ENCODE results near the gene SCUBE2. TPM values are rescaled to one million over a fixed set of nuclear protein-coding genes. Genes with fewer than 3 reads are reported as not detected.

SCUBE2 gene
- total RNA-seq, 1 donor, result 1.8 TPM

DNA sequence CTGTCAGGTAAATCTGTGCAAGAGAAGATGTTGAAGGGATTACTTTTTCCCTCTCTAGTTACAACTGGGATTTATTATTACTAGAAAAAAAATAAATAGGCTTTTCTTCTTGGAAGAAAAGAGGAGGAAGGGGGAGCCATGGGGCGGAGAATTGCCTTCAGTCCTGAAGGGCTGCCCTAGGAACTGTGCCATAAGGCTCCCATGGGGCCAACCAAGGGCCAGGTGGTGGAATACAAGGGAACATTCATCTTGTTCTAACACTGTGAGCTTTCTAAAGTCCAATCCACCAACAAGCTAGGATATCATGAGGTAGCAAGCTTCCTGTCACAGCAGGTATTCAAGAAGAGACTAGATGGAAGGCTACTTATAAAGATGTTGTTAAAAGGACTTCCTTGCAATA, 62.8 kb downstream of the SCUBE2 start:
- TF ChIP-seq, protein P1, sequence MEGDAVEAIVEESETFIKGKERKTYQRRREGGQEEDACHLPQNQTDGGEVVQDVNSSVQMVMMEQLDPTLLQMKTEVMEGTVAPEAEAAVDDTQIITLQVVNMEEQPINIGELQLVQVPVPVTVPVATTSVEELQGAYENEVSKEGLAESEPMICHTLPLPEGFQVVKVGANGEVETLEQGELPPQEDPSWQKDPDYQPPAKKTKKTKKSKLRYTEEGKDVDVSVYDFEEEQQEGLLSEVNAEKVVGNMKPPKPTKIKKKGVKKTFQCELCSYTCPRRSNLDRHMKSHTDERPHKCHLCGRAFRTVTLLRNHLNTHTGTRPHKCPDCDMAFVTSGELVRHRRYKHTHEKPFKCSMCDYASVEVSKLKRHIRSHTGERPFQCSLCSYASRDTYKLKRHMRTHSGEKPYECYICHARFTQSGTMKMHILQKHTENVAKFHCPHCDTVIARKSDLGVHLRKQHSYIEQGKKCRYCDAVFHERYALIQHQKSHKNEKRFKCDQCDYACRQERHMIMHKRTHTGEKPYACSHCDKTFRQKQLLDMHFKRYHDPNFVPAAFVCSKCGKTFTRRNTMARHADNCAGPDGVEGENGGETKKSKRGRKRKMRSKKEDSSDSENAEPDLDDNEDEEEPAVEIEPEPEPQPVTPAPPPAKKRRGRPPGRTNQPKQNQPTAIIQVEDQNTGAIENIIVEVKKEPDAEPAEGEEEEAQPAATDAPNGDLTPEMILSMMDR (IDR thresholded peaks at IDR 0.05; ENCODE audit: extremely low read depth, low read depth, low read length), result no peak
- Histone ChIP-seq H2AFZ (ENCODE audit: low read length) (no peak overlapping the region), H3K36me3 (ENCODE audit: insufficient read depth, low read length) (no peaks in the 10 kb centered on the region), H3K27me3 (ENCODE audit: insufficient read depth, low read length) (no peaks in the 10 kb centered on the region), H3K4me3 (ENCODE audit: insufficient read depth, low read length) (no peak overlapping the region), H4K20me1 (ENCODE audit: insufficient read depth, low read length) (no peaks in the 10 kb centered on the region), H3K4me1 (ENCODE audit: insufficient read depth, low read length) (no peaks in the 10 kb centered on the region), H3K79me2 (ENCODE audit: insufficient read depth, low read length) (no peaks in the 10 kb centered on the region), H3K9me3 (ENCODE audit: low read depth, low read length) (no peaks in the 10 kb centered on the region), H3K4me2 (ENCODE audit: insufficient read depth, low read length) (no peak overlapping the region), H3K27ac (ENCODE audit: low read depth, low read length) (no peak overlapping the region)
- no peak for DNase-seq (ENCODE audit: insufficient read length, low spot score, missing footprints)

DNA sequence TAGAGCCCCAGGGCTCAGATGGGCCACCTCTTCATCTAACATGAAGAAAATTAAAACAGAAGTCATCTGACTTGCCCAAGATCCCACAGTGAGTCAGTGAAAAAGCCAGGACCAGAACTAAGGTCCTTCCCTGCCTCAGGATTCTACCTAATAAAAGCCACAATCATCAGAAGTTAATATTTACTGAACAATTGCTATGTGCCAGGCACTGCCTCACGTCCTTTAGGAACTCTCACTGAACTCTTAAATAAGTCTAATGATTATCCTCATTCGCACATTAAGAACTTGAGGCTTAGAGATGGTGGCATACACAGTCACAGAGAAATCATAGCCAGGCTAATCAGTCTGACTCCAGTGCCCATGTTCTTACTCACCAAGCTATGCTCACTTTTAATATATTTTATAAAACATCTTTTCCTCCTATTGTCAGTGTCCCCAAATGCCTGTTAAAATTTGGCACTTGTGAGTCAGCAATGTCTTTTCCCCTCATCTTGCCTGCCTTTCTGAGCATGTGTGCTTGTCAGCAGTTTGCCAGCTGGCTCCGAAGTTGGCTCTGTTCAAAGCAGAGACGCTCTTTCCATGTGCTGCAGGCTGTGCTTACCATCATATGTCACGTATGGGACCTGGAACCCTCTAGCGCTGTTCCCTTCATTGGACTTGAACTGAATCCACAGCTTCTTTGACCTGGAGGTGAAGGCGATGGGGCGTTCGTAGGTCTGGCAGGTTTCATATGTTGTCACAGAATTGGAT, 66.1 kb downstream of the SCUBE2 start:
- Histone ChIP-seq H3K36me3 (ENCODE audit: insufficient read depth, low read length) (no peaks in the 10 kb centered on the region), H2AFZ (ENCODE audit: low read length) (no peak overlapping the region), H3K4me2 (ENCODE audit: insufficient read depth, low read length) (no peak overlapping the region), H3K4me1 (ENCODE audit: insufficient read depth, low read length) (no peaks in the 10 kb centered on the region), H3K9me3 (ENCODE audit: low read depth, low read length) (no peaks in the 10 kb centered on the region), H3K27ac (ENCODE audit: low read depth, low read length) (no peak overlapping the region), H3K27me3 (ENCODE audit: insufficient read depth, low read length) (no peaks in the 10 kb centered on the region), H3K79me2 (ENCODE audit: insufficient read depth, low read length) (no peaks in the 10 kb centered on the region), H4K20me1 (ENCODE audit: insufficient read depth, low read length) (no peaks in the 10 kb centered on the region), H3K4me3 (ENCODE audit: insufficient read depth, low read length) (no peak overlapping the region)
- no peak for DNase-seq (ENCODE audit: insufficient read length, low spot score, missing footprints)
- TF ChIP-seq, protein P1 (IDR thresholded peaks at IDR 0.05; ENCODE audit: extremely low read depth, low read depth, low read length), result no peak

DNA sequence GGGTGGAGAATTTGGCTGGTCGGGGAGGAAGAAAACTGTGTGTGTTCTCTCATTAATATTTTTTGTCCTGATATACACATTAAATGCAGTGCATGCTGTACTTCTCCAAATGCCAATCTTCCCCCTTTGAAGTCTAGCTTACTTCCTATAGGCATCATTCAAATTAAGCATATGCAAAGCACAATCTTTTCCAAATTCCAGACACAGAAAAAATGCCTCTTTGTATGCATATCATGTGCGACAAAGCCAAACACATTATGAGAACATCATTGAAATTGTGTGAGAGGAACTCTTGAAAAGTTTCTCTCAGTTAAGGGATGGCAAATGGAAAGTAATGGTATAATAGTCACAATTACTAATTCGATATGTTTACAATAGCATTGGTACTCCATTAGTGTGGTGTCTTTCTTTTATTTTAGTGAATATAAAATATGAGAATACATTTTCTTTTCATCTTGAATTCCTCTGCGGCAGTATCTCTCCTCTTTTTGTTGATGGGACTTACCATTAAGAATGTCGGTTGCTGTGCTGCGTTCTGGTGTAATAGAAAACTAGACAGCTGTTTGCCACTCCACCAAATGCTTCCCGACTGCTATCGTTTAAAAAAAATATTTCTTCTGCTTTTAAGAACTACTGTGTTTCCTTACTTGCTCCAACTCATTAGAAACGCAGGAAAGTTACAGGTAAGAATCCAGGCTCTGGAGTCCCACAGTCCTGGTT, 68.3 kb downstream of the SCUBE2 start:
- Histone ChIP-seq H3K36me3 (ENCODE audit: insufficient read depth, low read length) (no peaks in the 10 kb centered on the region), H3K4me2 (ENCODE audit: insufficient read depth, low read length) (no peak overlapping the region), H4K20me1 (ENCODE audit: insufficient read depth, low read length) (no peaks in the 10 kb centered on the region), H3K27me3 (ENCODE audit: insufficient read depth, low read length) (no peaks in the 10 kb centered on the region), H3K4me3 (ENCODE audit: insufficient read depth, low read length) (no peak overlapping the region), H3K79me2 (ENCODE audit: insufficient read depth, low read length) (no peaks in the 10 kb centered on the region), H3K27ac (ENCODE audit: low read depth, low read length) (no peak overlapping the region), H3K4me1 (ENCODE audit: insufficient read depth, low read length) (no peaks in the 10 kb centered on the region), H2AFZ (ENCODE audit: low read length) (no peak overlapping the region), H3K9me3 (ENCODE audit: low read depth, low read length) (no peaks in the 10 kb centered on the region)
- TF ChIP-seq, protein P1 (IDR thresholded peaks at IDR 0.05; ENCODE audit: extremely low read depth, low read depth, low read length), result no peak
- no peak for DNase-seq (ENCODE audit: insufficient read length, low spot score, missing footprints)

DNA sequence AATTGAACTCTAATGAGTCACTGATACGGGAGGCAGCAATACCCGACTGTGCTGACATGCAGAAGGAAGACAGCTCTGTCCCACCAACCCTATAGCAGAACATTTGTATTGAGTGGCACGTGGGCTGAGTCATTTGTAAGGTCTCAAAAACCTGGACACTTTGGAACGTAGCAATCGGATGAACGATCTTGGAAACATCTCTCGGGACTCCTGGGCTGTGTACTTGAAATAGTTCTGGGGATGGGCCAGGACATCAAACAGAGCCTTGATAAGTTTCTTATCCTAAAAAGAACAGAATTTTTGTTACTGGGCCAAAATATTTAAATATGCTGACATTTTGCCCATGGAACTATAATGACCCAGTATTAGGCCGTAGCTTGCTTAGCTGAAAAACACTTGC, 70.5 kb downstream of the SCUBE2 start:
- H3K4me2 ChIP-seq (ENCODE audit: insufficient read depth, low read length), result no peak overlapping the region
- H3K27ac ChIP-seq (ENCODE audit: low read depth, low read length), result no peak overlapping the region
- TF ChIP-seq, protein P1 (IDR thresholded peaks at IDR 0.05; ENCODE audit: extremely low read depth, low read depth, low read length), result no peak
- H3K79me2 ChIP-seq (ENCODE audit: insufficient read depth, low read length), result no peaks in the 10 kb centered on the region
- H3K4me3 ChIP-seq (ENCODE audit: insufficient read depth, low read length), result no peak overlapping the region
- no peaks in the 10 kb centered on the region for H3K9me3 ChIP-seq (ENCODE audit: low read depth, low read length)
- H3K27me3 ChIP-seq (ENCODE audit: insufficient read depth, low read length), result no peaks in the 10 kb centered on the region
- peaks cover 4% of the 10 kb centered on the region for H3K4me1 ChIP-seq (ENCODE audit: insufficient read depth, low read length)
- H3K36me3 ChIP-seq (ENCODE audit: insufficient read depth, low read length), result no peaks in the 10 kb centered on the region
- no peak for DNase-seq (ENCODE audit: insufficient read length, low spot score, missing footprints)
- H4K20me1 ChIP-seq (ENCODE audit: insufficient read depth, low read length), result no peaks in the 10 kb centered on the region
- H2AFZ ChIP-seq (ENCODE audit: low read length), result no peak overlapping the region

Measured in osteoblast (primary cell).